Measurements from ENCODE around the gene CSNK1A1L.

- no peak for TF ChIP-seq POLR2A (IDR thresholded peaks at IDR 0.05; ENCODE audit: low read depth)
- TF ChIP-seq CTCF (IDR thresholded peaks at IDR 0.05) = no peak
- no peak for TF ChIP-seq POLR2AphosphoS5 (IDR thresholded peaks at IDR 0.05)
- no peak for TF ChIP-seq EP300 (IDR thresholded peaks at IDR 0.05)
Observed at GRCh38 chr13:37144661-37145060, 39.2 kb upstream of the CSNK1A1L start.

Measured in esophagus muscularis mucosa (tissue), 4 donors.